Kidney epithelial cell (primary cell): ENCODE measurements around the gene PCCA. TPM values are rescaled to one million over a fixed set of nuclear protein-coding genes. Genes with fewer than 3 reads are reported as not detected.
"Not testable (repeated sequence)": the region's sequence is repeated elsewhere in the genome, so short reads cannot be mapped to it uniquely, and the experiment has no call there.

Experiments
- DNase-seq: peaks from one replicate; pipeline ENCODE4 v3.0.0-alpha.2; 2010; ENCODE audit warnings: low read depth
- H3K27me3 ChIP-seq: 2 replicates; pipeline ENCODE4 v1.6.0; 2011; ENCODE audit warnings: low read length; ENCODE audit not compliant: control insufficient read depth, insufficient read depth
- H3K36me3 ChIP-seq: 2 replicates; pipeline ENCODE4 v1.5.1; 2011; ENCODE audit warnings: low read length; ENCODE audit not compliant: control insufficient read depth, insufficient read depth
- H3K4me3 ChIP-seq: 2 replicates; pipeline ENCODE4 v1.5.1; 2011; ENCODE audit warnings: low read depth, mild to moderate bottlenecking, control low read depth, low read length
- total RNA-seq: library from RNA; depleted of rRNA; stranded (reverse); fragments of >200 nt; gene quantifications from 2 replicates; pipeline ENCODE4 v1.2.3, GENCODE V29; 2015
- TF ChIP-seq, protein P1 (sequence below): IDR thresholded peaks from 2 replicates; pipeline ENCODE4 v1.5.1; 2011; ENCODE audit warnings: mild to moderate bottlenecking, moderate library complexity, low read length, control low read depth, inconsistent platforms; ENCODE audit not compliant: insufficient read depth, poor library complexity, severe bottlenecking

PCCA gene
- total RNA-seq, 1 donor from 2014 or later = 15.7 TPM

DNA sequence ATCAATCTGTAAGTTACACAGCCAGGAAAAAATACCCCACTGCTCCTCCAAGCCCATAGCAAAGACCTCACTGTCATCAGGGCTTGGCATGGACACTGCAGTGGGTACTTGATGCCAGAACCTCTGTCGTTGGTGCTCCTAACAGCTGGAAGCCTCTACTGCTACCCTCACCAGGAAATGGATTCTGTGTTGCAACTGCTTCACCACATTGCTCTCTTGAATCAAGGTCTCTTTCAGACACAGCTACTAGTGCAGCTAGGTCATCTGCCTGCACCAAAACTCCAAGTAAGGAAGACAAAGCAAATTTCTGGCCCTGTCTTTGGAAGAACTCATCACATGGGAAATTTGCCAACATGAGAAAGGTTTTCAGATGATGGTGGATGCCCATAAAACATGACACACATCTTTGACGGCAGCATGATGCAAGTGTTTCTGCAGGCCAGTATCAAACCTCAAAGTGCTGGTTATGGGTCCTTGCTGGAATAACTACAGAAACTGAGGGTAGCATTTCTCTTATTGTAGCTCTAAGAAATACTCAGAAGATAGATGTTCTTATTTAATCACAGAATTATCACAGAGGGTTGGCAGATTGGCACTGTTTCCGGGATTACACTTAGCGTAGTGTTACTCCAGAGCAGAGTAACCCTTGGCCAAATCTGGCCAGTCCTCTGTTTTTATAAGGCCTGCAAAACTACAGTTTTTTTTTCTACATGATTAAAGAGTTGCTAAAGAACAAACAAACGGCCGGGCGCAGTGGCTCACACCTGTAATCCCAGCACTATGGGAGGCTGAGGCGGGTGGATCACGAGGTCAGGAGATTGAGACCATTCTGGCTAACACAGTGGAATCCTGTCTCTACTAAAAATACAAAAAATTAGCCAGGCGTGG, 12.9 kb upstream of the PCCA start:
- no peak for DNase-seq
- Histone ChIP-seq H3K27me3 (no peaks in the 10 kb centered on the region), H3K4me3 (no peak overlapping the region), H3K36me3 (no peaks in the 10 kb centered on the region)
- TF ChIP-seq, protein P1, sequence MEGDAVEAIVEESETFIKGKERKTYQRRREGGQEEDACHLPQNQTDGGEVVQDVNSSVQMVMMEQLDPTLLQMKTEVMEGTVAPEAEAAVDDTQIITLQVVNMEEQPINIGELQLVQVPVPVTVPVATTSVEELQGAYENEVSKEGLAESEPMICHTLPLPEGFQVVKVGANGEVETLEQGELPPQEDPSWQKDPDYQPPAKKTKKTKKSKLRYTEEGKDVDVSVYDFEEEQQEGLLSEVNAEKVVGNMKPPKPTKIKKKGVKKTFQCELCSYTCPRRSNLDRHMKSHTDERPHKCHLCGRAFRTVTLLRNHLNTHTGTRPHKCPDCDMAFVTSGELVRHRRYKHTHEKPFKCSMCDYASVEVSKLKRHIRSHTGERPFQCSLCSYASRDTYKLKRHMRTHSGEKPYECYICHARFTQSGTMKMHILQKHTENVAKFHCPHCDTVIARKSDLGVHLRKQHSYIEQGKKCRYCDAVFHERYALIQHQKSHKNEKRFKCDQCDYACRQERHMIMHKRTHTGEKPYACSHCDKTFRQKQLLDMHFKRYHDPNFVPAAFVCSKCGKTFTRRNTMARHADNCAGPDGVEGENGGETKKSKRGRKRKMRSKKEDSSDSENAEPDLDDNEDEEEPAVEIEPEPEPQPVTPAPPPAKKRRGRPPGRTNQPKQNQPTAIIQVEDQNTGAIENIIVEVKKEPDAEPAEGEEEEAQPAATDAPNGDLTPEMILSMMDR = no peak

DNA sequence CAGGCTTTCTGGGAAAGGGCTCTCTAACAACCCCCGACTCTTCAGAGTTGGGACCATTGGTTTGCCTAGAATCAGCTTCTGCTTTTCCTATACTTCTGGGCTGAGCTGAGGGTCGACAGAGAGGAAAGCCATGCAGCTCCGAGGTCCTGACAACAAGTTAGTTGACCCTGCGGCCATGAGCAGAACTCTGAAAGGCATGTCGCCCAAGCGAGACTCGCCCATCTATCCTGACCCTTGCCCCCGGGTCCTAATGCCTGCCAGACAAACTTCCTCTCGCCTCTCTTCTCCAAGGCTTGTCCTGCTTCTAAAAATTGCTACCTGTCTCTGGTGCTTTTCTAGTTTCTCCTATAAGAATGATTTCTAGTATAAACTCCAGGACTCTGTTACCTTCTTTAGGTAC, 9.9 kb upstream of the PCCA start:
- DNase-seq, H3K27me3 ChIP-seq, H3K4me3 ChIP-seq, H3K36me3 ChIP-seq: not testable (repeated sequence)

DNA sequence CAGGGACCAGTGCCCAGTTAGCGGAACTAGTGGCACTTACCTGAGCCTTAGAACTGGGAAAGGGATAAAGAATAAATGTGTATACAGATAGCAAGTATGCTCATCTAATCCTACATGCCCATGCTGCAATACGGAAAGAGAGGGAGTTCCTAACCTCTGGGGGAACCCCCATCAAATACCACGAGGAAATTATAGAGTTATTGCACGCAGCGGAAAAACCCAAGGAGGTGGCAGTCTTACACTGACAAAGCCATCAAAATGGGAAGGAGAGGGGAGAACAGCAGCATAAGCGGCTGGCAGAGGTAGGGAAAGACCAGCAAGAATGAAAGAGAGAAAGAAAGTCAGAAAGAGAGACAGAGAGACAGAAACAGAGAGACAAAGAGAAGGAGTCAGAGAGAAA, 5.5 kb upstream of the PCCA start:
- H3K27me3 ChIP-seq, DNase-seq: not testable (repeated sequence)

DNA sequence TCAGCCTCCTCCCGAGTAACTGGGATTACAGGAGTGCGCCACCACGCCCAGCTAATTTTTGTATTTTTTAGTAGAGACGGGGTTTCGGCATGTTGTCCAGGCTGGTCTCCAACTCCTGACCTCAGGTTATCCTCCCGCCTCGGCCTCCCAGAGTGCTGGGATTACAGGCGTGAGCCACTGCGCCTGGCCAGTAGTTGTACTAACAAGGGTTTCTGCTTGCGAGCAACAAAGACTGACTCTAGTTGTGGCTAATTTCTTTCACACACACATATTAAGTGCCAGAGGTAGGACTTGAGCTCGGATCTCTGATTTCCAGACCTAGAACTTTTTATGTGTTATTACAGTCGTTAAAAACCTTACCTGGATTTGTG, 635 bp upstream of the PCCA start:
- TF ChIP-seq, protein P1 = no peak
- H3K36me3 ChIP-seq = peaks cover 1% of the 10 kb centered on the region
- no peaks in the 10 kb centered on the region for H3K27me3 ChIP-seq
- peak overlapping the region; percentile 86 for H3K4me3 ChIP-seq
- no peak for DNase-seq

More for the DNA sequence above, 5.5 kb upstream of the PCCA start:
- not testable (repeated sequence) for H3K4me3 ChIP-seq, H3K36me3 ChIP-seq

DNA sequence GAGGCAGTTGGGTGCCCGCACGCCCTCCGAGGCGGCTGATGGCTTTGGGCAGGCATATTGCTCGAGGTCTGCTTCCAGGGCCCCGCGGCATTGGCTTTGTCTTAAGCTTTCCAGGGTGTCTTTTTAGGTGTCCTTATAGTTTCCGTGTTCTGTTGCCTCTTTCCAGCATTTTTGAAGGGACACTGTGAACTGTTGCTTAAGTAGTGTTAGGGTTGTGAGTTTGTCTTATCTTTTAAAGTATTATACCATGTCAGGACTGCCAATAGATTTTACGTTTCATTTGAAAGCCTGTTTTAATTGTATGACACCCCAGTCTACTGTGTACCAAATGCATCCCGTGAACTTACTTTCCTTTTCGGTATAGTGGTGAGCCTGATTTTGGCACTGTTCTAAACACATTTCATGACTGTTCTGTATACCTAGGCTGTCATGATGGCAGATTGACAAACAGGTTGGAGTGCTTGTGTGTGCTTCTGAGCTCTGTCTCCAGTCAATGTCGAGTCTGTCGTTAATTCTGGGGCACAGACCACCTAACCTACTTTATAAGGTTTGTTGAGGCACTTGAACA, 656 bp downstream of the PCCA start:
- no peak for DNase-seq
- H3K4me3 ChIP-seq = peak overlapping the region; percentile 86
- no peaks in the 10 kb centered on the region for H3K27me3 ChIP-seq
- peaks cover 1% of the 10 kb centered on the region for H3K36me3 ChIP-seq
- TF ChIP-seq, protein P1 = no peak

DNA sequence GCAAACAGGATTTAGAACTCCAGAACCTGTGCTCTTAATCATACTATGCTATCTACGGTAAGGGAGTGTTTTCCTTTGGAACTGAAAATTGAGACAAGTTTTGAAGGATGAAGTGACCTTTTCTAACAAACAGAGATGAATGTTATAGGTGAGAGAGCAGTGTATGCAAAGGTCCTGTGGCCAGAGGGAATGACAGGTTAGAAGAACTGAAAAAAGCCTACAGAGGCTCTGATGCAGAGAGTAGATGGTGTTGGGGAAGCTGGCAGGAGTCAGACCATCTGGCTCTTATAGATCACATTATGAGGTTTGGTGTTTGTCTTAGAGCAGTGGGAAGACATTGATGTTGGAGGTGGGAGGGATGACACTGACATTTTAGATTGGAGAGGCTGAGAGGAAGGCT, 2.0 kb downstream of the PCCA start:
- TF ChIP-seq, protein P1 = no peak
- Histone ChIP-seq H3K4me3 (no peak overlapping the region), H3K27me3 (no peaks in the 10 kb centered on the region), H3K36me3 (peaks cover 1% of the 10 kb centered on the region)
- DNase-seq = no peak

DNA sequence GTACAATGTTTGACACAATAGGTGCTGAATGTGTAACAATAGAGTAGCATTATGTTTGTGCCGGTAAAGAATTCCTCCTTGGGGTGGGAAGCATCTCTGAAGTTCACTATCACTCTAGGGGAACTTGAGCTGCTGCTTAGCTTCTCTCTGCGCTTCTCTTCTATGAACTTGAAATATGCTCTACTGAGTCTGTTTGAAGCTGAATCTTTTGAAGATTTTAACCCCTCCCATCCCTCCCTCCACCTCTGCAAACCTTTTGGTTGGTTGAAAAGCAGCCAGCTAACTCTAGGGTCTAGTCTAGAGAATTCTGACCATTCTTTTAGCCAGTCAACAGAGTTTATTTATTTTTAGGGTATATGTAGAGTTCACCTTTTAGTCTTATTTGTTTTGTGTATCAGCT, 2.5 kb downstream of the PCCA start:
- H3K36me3 ChIP-seq = no peaks in the 10 kb centered on the region
- no peak for DNase-seq
- no peaks in the 10 kb centered on the region for H3K27me3 ChIP-seq
- TF ChIP-seq, protein P1 = no peak
- H3K4me3 ChIP-seq = no peak overlapping the region

DNA sequence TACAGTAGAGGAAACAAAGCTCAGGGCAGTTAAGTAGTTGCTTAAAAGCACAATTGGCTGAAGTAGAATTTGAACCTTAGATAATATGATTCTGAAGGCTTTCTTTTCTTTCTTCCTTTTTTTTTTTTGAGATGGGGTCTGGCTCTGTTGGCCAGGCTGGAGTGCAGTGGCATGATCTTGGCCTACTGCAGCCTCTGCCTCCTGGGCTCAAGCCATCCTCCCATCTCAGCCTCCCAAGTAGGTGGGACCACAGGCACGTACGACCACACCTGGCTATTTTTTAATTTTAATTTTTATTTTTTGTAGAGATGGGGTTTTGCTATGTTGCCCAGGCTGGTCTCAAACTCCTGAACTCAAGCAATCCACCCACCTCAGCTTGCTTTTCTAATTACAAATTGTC, 3.4 kb downstream of the PCCA start:
- H3K4me3 ChIP-seq, DNase-seq, H3K27me3 ChIP-seq, H3K36me3 ChIP-seq: not testable (repeated sequence)
